NCI-H2196 (cell line): ENCODE results near the gene CUEDC2.
A peak's percentile ranks its signal among the peaks of the same experiment; 100 is the strongest.

Experiments
- DNase-seq: peaks from one replicate; lab custom pipeline; 2025; ENCODE audit not compliant: unreplicated experiment; lab: John Stamatoyannopoulos, UW

CUEDC2 gene

GRCh38 chr10:102398172-102399020 is 34.0 kb downstream of the CUEDC2 start:
- no peak for DNase-seq

- DNase-seq, result no peak
Measured at GRCh38 chr10:102397222-102398171, 34.9 kb downstream of the CUEDC2 start.

- no peak for DNase-seq
Measured at GRCh38 chr10:102396730-102397151, 35.6 kb downstream of the CUEDC2 start.

GRCh38 chr10:102396317-102396650 is 36.1 kb downstream of the CUEDC2 start:
- no peak for DNase-seq

GRCh38 chr10:102395400-102396316 is 36.7 kb downstream of the CUEDC2 start, which contains the start of gene NFKB2:
Gene NFKB2, plus strand, starts transcription at chr10:102395705. Its CDS starts 255 bp downstream, at chr10:102395960.
- DNase-seq, result peak; percentile 64

- DNase-seq, result peak; percentile 33
Measured at GRCh38 chr10:102394801-102395399, 37.5 kb downstream of the CUEDC2 start.

- DNase-seq, result peak; percentile 65
Measured at GRCh38 chr10:102394079-102394800, 38.1 kb downstream of the CUEDC2 start.

- no peak for DNase-seq
Measured at GRCh38 chr10:102393411-102394078, 38.8 kb downstream of the CUEDC2 start.

- no peak for DNase-seq
Measured at GRCh38 chr10:102392306-102392705, 40.1 kb downstream of the CUEDC2 start.

GRCh38 chr10:102389894-102390293 is 42.5 kb downstream of the CUEDC2 start:
- DNase-seq, result no peak

- no peak for DNase-seq
Measured at GRCh38 chr10:102384606-102385429, 47.6 kb downstream of the CUEDC2 start.

- DNase-seq, result no peak
Measured at GRCh38 chr10:102384053-102384452, 48.3 kb downstream of the CUEDC2 start.

- no peak for DNase-seq
Measured at GRCh38 chr10:102382871-102383270, 49.5 kb downstream of the CUEDC2 start.

GRCh38 chr10:102381983-102382382 is 50.4 kb downstream of the CUEDC2 start:
- no peak for DNase-seq

GRCh38 chr10:102379383-102379782 is 53.0 kb downstream of the CUEDC2 start:
- no peak for DNase-seq

- no peak for DNase-seq
Measured at GRCh38 chr10:102376901-102377300, 55.5 kb downstream of the CUEDC2 start.

- no peak for DNase-seq
Measured at GRCh38 chr10:102375867-102376266, 56.5 kb downstream of the CUEDC2 start.

GRCh38 chr10:102375250-102375649 is 57.1 kb downstream of the CUEDC2 start:
- peak; percentile 12 for DNase-seq
